Measurements from ENCODE around the gene TMPRSS5.
"Not testable (repeated sequence)": the region's sequence is repeated elsewhere in the genome, so short reads cannot be mapped to it uniquely, and the experiment has no call there.

Gene TMPRSS5

GRCh38 chr11:113697111-113697510 lies 9.0 kb downstream of the TMPRSS5 start:
- no peak for DNase-seq (ENCODE audit: low spot score)

- no peak for DNase-seq (ENCODE audit: low spot score)
Measured at GRCh38 chr11:113695207-113695606, 10.9 kb downstream of the TMPRSS5 start.

- DNase-seq (ENCODE audit: low spot score): no peak
Measured at GRCh38 chr11:113694390-113694789, 11.7 kb downstream of the TMPRSS5 start.

DNA sequence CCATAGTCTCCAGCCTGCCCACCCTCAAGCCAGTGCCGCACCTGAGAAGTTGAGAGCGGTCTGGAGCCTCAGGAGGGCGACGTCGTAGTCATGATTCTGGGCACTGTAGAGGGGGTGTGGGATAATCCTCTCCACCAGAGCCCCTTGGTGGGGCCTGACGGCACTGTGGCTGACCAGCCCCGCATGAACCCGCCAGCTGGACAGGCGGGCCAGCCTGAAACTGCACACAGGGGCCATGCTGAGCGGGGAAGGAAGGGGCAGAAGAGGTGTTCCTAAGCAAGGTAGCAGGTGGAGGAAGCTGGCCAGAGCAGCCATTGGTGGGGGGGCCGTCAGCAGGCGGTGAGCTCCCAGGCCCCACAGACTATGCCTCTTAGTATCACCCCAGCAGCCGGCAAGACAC lies 13.1 kb downstream of the TMPRSS5 start:
- DNase-seq (ENCODE audit: low spot score): no peak

GRCh38 chr11:113690619-113691569 lies 15.2 kb downstream of the TMPRSS5 start:
- DNase-seq (ENCODE audit: low spot score): peak; percentile 93

- no peak for DNase-seq (ENCODE audit: low spot score)
Measured at GRCh38 chr11:113689768-113690618, 16.1 kb downstream of the TMPRSS5 start.

DNA sequence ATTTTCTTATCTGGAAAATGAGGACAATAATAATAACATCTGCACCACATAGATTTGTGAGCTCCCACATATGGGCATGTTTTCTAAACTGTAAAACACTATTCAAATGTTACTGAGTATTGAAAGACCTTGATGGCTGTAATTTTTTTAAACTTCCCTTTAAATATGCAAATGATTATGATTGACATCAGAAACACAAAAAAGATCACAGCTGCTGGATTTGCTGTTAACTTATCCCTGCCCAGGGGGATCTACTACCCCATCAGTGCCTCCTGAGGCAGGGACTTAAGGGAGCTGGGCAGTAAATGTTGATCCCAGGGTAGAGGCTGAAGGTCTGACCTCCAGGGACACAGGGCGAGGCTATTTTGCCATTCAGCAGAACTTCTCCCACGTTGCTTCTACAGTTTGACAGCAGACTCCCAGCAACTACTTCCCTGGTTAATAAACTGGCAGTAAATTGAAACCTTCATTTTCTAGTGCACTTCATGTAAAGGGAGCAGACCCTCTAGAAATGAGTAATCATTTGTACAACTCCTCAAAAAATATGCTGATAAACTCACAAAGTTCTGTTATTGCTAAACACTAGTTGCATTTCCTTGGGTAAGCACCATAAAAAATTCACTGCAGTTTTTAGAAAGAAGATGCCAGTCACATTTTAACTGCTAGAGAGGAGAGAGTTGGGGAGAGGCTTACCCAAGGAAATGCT lies 20.3 kb downstream of the TMPRSS5 start:
- DNase-seq (ENCODE audit: low spot score): no peak

DNA sequence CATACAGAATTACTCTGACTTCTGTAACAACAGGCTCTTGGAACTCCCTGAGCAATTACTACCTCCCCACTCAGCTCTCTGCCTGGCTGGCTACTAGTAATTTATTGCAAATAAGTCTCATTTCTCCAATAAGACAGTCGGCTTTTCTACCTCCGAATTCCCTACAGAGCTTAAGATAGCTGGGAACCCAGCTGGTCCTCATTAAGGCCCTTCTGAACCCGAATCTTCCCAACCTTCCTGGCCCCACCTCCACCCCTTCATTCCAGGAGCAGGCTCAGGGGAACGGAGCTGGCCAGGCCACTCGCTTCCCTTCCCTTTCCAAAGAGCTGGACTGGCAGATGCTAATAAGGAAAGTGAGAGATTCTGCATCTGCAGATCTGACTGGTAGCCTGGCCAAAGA lies 21.6 kb downstream of the TMPRSS5 start:
- no peak for DNase-seq (ENCODE audit: low spot score)

DNA sequence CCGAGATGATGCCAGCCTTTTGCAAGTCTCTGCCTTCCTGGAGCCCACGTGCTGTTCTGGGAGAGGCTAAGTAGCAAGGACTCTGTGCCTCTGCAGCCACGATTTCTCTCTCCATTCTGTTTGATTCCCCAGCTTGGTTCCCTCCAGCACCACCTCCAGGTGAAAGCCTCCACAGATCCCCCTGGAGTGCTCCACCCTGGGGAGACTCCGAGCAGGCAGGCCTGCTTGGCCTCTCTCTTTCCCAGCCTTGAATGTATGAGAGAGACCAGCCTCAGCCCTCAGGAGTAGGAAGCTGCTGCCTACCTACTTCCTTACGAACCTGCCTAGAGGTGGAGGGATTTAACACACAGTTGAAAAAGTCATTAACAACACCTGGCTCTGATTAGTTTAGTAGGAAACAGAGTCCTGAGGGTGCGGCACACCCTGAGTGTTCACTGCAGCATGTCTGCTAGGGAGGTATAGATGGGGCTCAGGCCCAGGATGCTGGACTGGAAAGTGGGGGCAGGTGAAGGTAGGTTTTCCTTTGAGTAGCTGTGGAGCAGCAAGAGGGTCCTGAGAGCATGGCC lies 22.5 kb downstream of the TMPRSS5 start:
- no peak for DNase-seq (ENCODE audit: low spot score)

DNA sequence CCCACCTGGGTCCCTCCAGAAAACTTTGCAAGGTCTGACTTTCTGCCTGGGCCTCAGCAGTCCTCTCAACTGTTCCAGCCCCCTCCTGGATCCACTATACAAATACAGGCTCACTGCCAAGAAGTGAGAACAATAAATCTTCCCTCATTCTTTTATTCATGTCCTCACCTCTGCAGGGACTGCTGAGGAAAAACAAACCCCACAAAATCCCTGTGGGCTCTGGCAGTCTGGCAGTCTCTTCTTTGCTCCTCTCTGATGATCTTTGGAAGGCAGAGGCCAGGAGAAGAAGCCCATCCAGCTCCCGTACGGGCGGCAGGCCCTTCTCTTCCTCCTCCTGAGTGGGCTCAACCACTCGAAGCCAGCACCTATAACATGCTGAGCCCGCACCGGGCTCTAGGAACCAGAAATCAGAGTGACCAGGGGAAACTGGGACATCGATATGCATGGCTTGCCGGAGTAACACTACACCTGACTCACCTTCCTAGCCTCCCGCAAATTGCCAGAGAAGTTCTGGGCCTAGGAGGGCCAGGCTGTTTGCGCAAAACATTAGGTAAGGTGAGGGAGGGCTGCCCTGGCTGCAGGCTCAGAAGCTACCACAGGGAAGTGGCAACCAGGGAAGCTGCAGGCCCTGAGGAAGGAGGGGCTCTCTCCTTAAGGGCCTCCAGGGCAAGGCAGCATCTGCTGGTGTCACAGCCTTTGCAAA lies 24.2 kb downstream of the TMPRSS5 start:
- DNase-seq (ENCODE audit: low spot score): no peak

DNA sequence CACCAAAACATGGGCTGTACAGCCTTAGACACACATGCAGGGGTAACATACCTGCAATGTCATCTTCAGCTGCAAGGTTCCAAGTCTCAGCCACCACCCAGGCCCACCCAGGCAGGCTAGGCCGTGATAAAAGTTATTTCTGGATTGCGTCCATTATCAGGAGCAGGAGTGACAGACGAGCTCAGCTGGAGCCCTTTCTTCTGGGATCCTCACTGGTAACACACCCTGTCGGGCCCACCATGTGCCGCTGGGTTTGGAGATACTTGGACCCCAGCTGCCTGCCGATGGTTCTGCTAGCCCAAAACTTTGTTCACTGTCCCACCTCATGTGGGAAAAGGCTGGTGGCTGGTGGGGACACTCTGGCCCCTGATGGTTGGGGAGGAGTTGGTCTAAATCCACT lies 24.8 kb downstream of the TMPRSS5 start:
- no peak for DNase-seq (ENCODE audit: low spot score)

- DNase-seq (ENCODE audit: low spot score): no peak
Measured at GRCh38 chr11:113677685-113678084, 28.4 kb downstream of the TMPRSS5 start.

DNA sequence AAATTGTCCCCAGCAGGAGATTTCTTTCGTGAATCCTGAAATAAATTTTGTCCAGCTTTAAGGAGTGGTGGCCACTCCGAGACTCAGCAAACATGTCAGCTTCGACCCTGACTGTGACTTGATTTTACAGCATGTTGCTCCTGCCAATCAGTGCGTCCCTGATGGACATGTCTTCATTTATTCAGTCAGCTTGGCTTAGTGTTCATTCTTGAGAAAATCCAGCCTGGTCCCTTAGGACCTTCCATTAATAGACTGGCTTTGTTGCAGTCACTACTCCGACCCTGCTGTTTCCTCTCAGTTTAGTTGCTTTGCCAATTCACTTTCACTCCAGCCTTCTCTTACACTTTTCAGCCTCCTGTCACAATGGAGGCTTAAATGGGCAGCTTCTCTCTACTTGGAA lies 30.5 kb downstream of the TMPRSS5 start:
- DNase-seq (ENCODE audit: low spot score): no peak

DNA sequence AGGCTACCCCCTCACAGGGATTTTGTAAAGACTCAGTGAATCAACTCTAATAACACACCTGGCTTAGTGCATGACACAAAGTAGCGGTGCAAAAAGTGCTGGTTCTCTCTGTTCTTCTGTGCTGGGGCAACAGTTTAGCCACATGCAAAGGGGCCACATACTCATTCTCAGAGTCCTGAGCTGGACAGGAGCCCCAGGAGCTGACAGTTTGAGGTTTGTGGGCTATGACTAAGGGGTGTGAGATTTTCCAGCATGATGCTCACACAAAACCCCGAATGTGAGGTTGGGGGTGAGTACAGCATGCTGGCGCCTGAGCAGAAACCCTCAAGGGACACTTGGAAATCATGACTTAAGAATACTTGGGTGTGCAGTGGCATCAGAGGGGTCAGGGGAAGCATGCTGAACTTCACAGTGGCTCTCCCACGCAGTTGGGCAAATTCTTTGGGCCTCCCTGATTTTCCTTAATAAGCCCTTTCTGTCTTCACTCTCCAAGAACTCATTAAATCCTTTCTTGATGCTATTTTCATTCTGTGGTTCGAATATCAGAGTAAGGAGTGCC lies 31.0 kb downstream of the TMPRSS5 start:
- DNase-seq (ENCODE audit: low spot score): peak; percentile 95

GRCh38 chr11:113674397-113674685 lies 31.8 kb downstream of the TMPRSS5 start:
- no peak for DNase-seq (ENCODE audit: low spot score)

DNA sequence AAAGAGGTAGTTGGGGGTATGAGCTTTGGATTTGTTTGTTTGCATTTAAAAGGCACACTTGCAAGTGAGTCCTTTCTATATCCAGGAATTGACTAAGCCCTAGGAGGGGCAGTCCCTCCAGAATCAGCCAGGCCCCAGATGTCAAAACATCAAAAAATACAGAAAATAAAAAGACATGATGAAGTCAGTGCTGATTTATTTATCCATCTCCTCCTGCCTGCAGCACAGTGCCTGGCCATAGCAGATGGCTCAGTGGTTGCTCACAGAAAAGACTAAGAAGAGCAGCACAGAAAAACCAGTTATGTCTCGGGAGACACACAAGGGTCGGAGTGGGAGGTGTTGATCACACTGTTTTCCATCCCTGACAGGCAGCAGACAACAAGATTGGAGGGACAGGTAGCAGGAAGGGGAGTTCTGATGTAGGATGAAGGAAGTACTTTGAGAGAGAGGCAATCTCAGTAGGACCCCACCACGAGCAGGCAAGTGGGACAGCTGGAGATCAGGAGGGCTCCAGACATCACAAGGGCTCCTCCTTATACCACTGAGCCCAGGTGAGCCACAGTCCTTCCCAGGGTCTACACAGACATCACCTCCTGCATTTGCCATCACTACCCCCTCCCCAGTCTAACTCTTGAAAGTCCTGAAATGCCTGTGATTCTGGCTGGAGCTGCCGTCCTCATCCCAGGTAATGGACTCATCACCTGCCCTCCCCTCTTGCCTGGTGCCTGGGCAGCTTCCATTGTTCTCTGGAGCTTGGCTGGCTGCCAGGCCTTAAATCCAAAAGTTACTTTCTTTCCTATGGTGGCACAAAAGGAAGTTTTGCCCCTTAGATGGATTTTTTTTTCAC lies 32.3 kb downstream of the TMPRSS5 start:
- DNase-seq (ENCODE audit: low spot score): no peak

DNA sequence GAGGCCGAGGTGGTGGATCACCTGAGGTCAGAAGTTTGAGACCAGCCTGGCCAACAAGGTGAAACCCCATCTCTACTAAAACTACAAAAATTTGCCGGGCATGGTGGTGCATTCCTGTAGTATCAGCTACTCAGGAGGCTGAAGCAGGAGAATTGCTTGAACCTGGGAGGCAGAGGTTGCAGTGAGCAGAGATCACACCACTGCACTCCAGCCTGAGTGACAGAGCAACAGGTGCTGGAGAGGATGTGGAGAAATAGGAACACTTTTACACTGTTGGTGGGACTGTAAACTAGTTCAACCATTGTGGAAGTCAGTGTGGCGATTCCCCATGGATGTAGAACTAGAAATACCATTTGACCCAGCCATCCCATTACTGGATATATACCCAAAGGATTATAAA lies 34.2 kb downstream of the TMPRSS5 start:
- DNase-seq (ENCODE audit: low spot score): not testable (repeated sequence)

DNA sequence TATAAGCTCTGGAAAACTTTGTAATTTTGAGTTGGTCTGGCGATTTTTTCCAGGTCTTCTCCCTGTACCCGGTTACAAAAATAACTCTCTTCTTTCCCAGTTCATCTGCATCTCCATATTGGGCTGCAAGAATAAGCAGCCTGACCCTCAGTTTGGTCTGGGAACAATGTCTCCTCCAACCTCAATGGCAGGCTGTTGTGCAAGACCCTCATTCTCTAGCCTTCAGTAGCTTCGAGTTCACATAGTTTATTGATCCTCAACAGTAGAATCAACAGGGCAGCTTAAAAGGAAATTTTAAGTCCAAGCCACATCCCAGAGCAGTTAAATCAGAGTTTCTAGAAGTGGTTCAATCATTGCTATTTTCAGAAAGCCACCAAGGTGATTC lies 35.3 kb downstream of the TMPRSS5 start:
- DNase-seq (ENCODE audit: low spot score): no peak

GRCh38 chr11:113670149-113670830 lies 35.8 kb downstream of the TMPRSS5 start:
- DNase-seq (ENCODE audit: low spot score): no peak

DNA sequence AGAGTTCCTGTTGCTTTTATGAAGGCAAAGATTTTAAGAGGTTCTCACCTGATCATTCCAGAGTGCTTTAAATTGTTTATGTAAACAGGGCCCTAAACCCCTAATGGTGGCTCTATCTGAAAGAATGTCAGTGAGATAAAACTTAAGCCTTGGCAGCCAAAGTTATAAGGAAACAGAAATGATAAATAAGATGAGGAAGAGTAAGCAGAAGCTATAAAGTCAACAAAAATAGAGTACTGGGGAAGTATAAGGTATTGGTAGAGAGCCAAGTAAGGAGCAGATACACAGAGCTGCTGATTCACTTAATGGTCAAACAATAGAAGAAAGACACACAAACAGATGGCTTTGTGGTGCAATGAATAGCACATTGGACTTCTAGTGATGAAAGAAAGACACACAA lies 37.9 kb downstream of the TMPRSS5 start:
- no peak for DNase-seq (ENCODE audit: low spot score)

Data from AG20443 (cell line).